ENCODE data around the gene CEP192.

CEP192 gene

DNA sequence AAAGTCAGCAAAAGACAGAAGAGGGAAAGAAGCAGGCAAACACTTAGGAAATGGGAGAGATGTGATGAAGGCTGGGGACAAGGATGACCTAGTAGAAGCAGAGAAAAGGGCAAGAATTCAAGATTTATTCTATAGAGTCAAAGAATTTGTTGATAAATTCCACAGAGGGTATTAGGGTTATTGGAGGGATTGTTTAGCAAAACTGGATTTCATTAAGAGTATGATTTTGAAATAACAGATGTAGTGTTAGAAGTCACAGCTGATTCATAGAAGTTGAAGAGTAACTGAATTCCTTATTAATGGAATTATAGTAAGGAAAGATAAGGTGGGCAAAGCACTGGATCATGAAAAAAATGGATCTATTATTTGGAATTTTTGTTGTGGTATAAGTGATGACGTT lies 48.6 kb downstream of the CEP192 start:
- no peak for TF ChIP-seq CTCF (conservative IDR thresholded peaks at IDR 0.05; ENCODE audit: control insufficient read depth, insufficient read depth, low read depth, low read length)
- H3K4me3 ChIP-seq (ENCODE audit: control insufficient read depth, low read depth, low read length) = no peak overlapping the region
- no peak for DNase-seq (ENCODE audit: low read depth)

GRCh38 chr18:13043066-13043465 lies 51.9 kb downstream of the CEP192 start:
- H3K4me3 ChIP-seq (ENCODE audit: control insufficient read depth, low read depth, low read length) = no peak overlapping the region
- no peak for TF ChIP-seq CTCF (conservative IDR thresholded peaks at IDR 0.05; ENCODE audit: control insufficient read depth, insufficient read depth, low read depth, low read length)
- DNase-seq (ENCODE audit: low read depth) = no peak

GRCh38 chr18:13048061-13048595 lies 57.0 kb downstream of the CEP192 start:
- no peak overlapping the region for H3K4me3 ChIP-seq (ENCODE audit: control insufficient read depth, low read depth, low read length)
- no peak for DNase-seq (ENCODE audit: low read depth)
- no peak for TF ChIP-seq CTCF (conservative IDR thresholded peaks at IDR 0.05; ENCODE audit: control insufficient read depth, insufficient read depth, low read depth, low read length)

DNA sequence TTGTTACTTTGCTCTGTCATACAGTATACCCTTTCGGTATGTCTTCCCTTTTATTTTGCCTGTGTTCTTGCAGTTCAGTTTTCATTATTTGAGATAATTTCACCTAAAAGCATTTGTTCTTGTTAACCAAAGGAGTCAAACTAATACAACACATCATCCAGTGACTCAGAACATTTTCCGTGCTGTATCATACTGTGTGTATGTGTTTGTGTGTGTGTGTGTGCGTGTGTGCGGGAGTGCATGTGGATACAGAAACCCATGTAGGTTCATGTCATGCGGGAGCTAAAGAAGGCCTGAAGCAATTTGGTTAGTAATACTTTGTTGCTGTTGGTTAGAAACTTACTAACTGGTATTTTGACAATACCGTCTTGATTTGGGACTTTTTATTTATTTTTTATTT lies 60.0 kb downstream of the CEP192 start:
- no peak for TF ChIP-seq CTCF (conservative IDR thresholded peaks at IDR 0.05; ENCODE audit: control insufficient read depth, insufficient read depth, low read depth, low read length)
- peak; percentile 21 for DNase-seq (ENCODE audit: low read depth)
- H3K4me3 ChIP-seq (ENCODE audit: control insufficient read depth, low read depth, low read length) = no peak overlapping the region

GRCh38 chr18:13051950-13052349 lies 60.8 kb downstream of the CEP192 start:
- no peak for DNase-seq (ENCODE audit: low read depth)
- no peak overlapping the region for H3K4me3 ChIP-seq (ENCODE audit: control insufficient read depth, low read depth, low read length)
- no peak for TF ChIP-seq CTCF (conservative IDR thresholded peaks at IDR 0.05; ENCODE audit: control insufficient read depth, insufficient read depth, low read depth, low read length)

DNA sequence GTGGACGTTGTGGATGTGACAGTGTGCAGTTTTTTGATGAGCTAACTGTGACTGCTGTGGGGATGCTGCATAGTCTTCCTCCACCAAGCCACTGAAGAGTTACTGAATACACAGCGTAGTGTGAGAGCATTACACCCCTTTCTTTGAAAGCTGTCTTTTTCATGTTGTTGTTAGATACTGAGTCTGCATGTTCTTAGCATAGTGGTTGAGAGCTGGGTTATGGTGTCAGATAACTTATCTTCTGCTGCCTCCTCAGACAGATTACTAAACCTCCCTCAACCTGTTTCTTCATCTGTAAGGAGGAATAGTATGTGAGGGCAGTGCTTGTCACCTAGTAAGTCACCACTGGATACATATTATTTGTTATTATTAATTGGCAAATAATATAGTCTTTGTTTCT lies 63.2 kb downstream of the CEP192 start:
- no peak for TF ChIP-seq CTCF (conservative IDR thresholded peaks at IDR 0.05; ENCODE audit: control insufficient read depth, insufficient read depth, low read depth, low read length)

DNA sequence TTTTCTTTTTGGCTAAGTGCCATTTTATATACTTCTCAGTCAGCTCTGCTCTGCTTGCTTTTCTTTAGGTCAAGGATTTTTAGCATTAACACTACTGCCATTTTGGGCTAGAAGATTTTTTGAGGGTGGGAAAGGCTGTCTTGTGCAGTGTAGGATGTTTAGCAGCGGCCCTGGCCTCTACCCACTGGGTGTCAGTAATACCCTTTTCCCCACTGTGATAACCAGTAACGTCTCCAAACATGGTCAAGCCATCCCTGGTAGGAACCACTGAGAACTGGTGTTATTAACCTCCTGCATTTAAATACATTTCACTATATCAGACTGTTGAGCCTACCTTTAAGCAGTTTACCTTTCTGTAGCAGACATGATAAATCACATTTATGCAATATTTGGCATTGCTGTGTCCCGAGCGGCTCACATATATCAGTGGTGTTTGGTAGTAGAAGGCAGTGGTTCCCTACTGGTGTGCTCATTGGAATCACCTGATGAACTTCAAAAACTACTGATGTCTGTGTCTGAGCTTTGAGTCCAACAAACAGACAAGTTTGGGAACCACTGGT lies 70.5 kb downstream of the CEP192 start:
- no peak overlapping the region for H3K4me3 ChIP-seq (ENCODE audit: control insufficient read depth, low read depth, low read length)
- TF ChIP-seq CTCF (conservative IDR thresholded peaks at IDR 0.05; ENCODE audit: control insufficient read depth, insufficient read depth, low read depth, low read length) = no peak
- no peak for DNase-seq (ENCODE audit: low read depth)

More for the DNA sequence above, 63.2 kb downstream of the CEP192 start:
- H3K4me3 ChIP-seq (ENCODE audit: control insufficient read depth, low read depth, low read length) = no peak overlapping the region
- no peak for DNase-seq (ENCODE audit: low read depth)

Data from fibroblast of mammary gland (primary cell).